Neutrophil (primary cell): ENCODE data around the gene CYB5R4.
"Not testable (repeated sequence)": the region's sequence is repeated elsewhere in the genome, so short reads cannot be mapped to it uniquely, and the experiment has no call there.

ENCODE experiments used
- H3K27ac ChIP-seq: fragments of 200-600 bp; sonication (generic); 2 replicates; pipeline ENCODE4 v1.5.1; 2016; ENCODE audit warnings: mild to moderate bottlenecking, moderate library complexity
- H3K27me3 ChIP-seq: fragments of 200-600 bp; sonication (generic); 2 replicates; pipeline ENCODE4 v1.6.0; 2016; ENCODE audit warnings: mild to moderate bottlenecking
- H3K36me3 ChIP-seq: fragments of 200-600 bp; sonication (generic); 2 replicates; pipeline ENCODE4 v1.5.1; 2017
- H3K4me1 ChIP-seq, 2 experiments: fragments of 200-600 bp in 1 of 2; sonication (generic) in 1 of 2; 1 replicate in 1 of 2; 2 replicates in 1 of 2; pipeline versions ENCODE4 v1.5.1 to v1.6.1; 2013 to 2016; ENCODE audit warnings: low read depth in 1 of 2, low read length in 1 of 2, mild to moderate bottlenecking in 1 of 2, moderate library complexity in 1 of 2; ENCODE audit not compliant: control insufficient read depth in 1 of 2, insufficient read depth in 1 of 2
- H3K4me3 ChIP-seq, 2 experiments: fragments of 200-600 bp in 1 of 2; sonication (generic) in 1 of 2; 1 replicate in 1 of 2; 2 replicates in 1 of 2; pipeline ENCODE4 v1.5.1; 2013 to 2016; ENCODE audit warnings: low read depth in 1 of 2, low read length in 1 of 2, mild to moderate bottlenecking in 1 of 2, moderate library complexity in 1 of 2
- H3K9me3 ChIP-seq: fragments of 200-600 bp; sonication (generic); 2 replicates; pipeline ENCODE4 v1.5.1; 2016
- TF ChIP-seq, protein P1 (sequence below): fragments of 200-600 bp; sonication (generic); IDR thresholded peaks from 2 replicates; pipeline ENCODE4 v1.5.1; 2016; ENCODE audit warnings: antibody characterized with exemption

CYB5R4 gene

DNA sequence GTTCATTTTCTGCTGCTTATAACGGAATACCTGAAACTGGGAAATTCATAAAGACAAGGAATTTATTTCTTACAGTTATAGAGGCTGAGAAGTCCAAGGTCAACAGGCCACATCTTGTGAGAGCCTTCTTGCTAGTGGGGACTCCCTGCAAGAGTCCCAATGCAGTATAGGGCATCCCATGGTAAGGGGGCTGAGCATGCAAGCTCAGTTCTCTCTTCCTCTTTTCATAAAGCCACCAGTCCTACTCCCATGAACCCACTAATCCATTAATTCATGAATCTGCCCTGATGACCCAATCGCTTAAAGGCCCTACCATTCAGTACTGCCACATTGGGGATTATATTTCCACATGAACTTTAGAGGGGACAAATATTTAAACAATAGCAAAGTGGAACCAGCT is 26.5 kb downstream of the CYB5R4 start:
- peaks cover 14% of the 10 kb centered on the region for H3K36me3 ChIP-seq
- H3K27me3 ChIP-seq, result no peaks in the 10 kb centered on the region
- no peaks in the 10 kb centered on the region for H3K9me3 ChIP-seq
- H3K4me1 ChIP-seq, result peaks cover 0 to 6% of the 10 kb centered on the region in 2 experiments
- no peak overlapping the region for H3K27ac ChIP-seq
- no peak overlapping the region for H3K4me3 ChIP-seq
- TF ChIP-seq, protein P1, sequence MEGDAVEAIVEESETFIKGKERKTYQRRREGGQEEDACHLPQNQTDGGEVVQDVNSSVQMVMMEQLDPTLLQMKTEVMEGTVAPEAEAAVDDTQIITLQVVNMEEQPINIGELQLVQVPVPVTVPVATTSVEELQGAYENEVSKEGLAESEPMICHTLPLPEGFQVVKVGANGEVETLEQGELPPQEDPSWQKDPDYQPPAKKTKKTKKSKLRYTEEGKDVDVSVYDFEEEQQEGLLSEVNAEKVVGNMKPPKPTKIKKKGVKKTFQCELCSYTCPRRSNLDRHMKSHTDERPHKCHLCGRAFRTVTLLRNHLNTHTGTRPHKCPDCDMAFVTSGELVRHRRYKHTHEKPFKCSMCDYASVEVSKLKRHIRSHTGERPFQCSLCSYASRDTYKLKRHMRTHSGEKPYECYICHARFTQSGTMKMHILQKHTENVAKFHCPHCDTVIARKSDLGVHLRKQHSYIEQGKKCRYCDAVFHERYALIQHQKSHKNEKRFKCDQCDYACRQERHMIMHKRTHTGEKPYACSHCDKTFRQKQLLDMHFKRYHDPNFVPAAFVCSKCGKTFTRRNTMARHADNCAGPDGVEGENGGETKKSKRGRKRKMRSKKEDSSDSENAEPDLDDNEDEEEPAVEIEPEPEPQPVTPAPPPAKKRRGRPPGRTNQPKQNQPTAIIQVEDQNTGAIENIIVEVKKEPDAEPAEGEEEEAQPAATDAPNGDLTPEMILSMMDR, result no peak

DNA sequence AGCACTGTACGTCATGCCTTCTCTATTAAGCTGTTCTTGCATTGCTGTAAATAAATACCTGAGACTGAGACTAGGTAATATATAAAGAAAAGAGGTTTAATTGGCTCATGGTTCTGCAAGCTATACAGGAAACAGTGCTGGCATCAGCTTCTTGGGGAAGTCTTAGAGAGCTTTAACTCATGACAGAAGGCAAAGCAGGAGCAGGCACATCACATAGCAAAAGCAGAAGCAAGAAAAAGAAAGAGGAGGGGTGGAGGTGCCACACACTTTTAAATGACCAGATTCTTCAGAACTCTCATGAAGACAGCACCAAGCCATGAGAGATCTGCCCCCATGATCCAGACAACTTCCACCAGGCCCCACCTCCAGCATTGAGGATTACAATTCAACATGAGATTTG is 30.1 kb downstream of the CYB5R4 start:
- TF ChIP-seq, protein P1, result no peak
- no peak overlapping the region for H3K4me3 ChIP-seq
- H3K36me3 ChIP-seq, result peaks cover 21% of the 10 kb centered on the region
- H3K4me1 ChIP-seq, result peaks cover 0 to under 1% of the 10 kb centered on the region in 2 experiments
- H3K27ac ChIP-seq, result no peak overlapping the region
- no peaks in the 10 kb centered on the region for H3K27me3 ChIP-seq
- no peaks in the 10 kb centered on the region for H3K9me3 ChIP-seq

DNA sequence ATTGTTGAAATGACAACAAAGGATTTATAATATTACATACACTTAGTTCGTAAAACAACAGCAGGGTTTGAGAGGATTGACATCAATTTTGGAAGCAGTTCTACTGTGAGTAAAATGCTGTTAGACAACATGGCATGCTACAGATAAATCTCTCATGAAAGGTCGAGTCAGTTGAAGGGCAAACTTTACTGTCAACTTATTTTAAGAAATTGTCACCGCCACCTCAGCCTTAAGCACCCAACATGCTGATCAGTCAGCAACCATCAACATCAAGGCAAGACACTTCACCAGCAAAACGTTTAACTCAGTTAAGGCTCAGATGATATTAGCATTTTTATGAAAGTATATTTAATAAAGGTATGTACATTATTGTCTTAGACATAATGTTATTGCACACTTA is 31.0 kb downstream of the CYB5R4 start:
- Histone ChIP-seq H3K36me3 (peaks cover 29% of the 10 kb centered on the region), H3K9me3 (no peaks in the 10 kb centered on the region), H3K27me3 (no peaks in the 10 kb centered on the region), H3K27ac (peak overlapping the region; percentile 11), H3K4me1 (no peaks in the 10 kb centered on the region), H3K4me3 (no peak overlapping the region)
- TF ChIP-seq, protein P1, result no peak

GRCh38 chr6:83891586-83891985 is 32.1 kb downstream of the CYB5R4 start:
- H3K27me3 ChIP-seq, result no peaks in the 10 kb centered on the region
- H3K4me1 ChIP-seq, result no peaks in the 10 kb centered on the region
- H3K27ac ChIP-seq, result no peak overlapping the region
- no peaks in the 10 kb centered on the region for H3K9me3 ChIP-seq
- H3K4me3 ChIP-seq, result no peak overlapping the region
- TF ChIP-seq, protein P1, result no peak
- H3K36me3 ChIP-seq, result peaks cover 29% of the 10 kb centered on the region

GRCh38 chr6:83893024-83893423 is 33.5 kb downstream of the CYB5R4 start:
- H3K4me1 ChIP-seq, result no peaks in the 10 kb centered on the region
- no peaks in the 10 kb centered on the region for H3K27me3 ChIP-seq
- H3K4me3 ChIP-seq, result no peak overlapping the region
- H3K36me3 ChIP-seq, result peaks cover 29% of the 10 kb centered on the region
- TF ChIP-seq, protein P1, result no peak
- no peak overlapping the region for H3K27ac ChIP-seq
- no peaks in the 10 kb centered on the region for H3K9me3 ChIP-seq

DNA sequence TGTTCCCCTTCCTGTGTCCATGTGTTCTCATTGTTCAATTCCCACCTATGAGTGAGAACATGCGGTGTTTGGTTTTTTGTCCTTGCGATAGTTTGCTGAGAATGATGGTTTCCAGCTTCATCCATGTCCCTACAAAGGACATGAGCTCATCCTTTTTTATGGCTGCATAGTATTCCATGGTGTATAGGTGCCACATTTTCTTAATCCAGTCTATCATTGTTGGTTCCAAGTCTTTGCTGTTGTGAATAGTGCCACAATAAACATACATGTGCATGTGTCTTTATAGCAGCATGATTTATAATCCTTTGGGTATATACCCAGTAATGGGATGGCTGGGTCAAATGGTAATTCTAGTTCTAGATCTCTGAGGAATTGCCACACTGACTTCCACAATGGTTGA is 37.6 kb downstream of the CYB5R4 start:
- peaks cover 20% of the 10 kb centered on the region for H3K36me3 ChIP-seq
- H3K9me3 ChIP-seq, H3K27me3 ChIP-seq, H3K4me1 ChIP-seq, H3K27ac ChIP-seq, H3K4me3 ChIP-seq: not testable (repeated sequence)
